ENCODE results near the gene CMTM5. TPM values are rescaled to one million over a fixed set of nuclear protein-coding genes. Genes with fewer than 3 reads are reported as not detected.

The CMTM5 gene
- total RNA-seq, 6 donors from 2014 or later = 0.47 to 3.1 (median 2.3) TPM; not detected in 2

DNA sequence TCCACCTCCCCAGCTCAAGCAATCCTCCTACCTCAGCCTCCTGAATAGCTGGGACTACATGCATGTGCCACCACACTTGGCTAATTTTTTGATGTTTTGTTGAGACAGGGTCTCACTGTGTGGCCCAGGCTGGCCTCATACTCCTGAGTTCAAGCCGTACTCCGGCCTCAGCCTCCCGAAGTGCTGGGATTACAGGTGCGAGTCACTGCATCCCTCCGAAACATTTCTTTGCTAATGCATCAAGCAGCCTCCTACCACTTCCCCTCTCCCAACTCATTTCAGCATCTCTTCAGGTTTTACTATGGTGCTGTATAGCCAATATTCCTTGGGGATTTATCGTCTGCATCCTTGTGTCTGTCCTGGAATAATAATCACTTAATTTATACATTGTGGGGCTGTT lies 21.9 kb upstream of the CMTM5 start:
- Histone ChIP-seq H3K27me3 (peaks cover 0 to 12% (median 1%) of the 10 kb centered on the region in 4 donors), H3K4me3 (no peak overlapping the region), H3K9me3 (no peaks in the 10 kb centered on the region), H3K4me1 (peaks cover 6 to 22% (median 17%) of the 10 kb centered on the region in 4 donors), H3K27ac (no peak overlapping the region), H3K36me3 (peaks cover 0 to 5% (median 0%) of the 10 kb centered on the region in 4 donors)
- 78 to 82% methylated on average over 6 of the region's 6 CpGs for WGBS, 2 donors
- TF ChIP-seq, protein P1, sequence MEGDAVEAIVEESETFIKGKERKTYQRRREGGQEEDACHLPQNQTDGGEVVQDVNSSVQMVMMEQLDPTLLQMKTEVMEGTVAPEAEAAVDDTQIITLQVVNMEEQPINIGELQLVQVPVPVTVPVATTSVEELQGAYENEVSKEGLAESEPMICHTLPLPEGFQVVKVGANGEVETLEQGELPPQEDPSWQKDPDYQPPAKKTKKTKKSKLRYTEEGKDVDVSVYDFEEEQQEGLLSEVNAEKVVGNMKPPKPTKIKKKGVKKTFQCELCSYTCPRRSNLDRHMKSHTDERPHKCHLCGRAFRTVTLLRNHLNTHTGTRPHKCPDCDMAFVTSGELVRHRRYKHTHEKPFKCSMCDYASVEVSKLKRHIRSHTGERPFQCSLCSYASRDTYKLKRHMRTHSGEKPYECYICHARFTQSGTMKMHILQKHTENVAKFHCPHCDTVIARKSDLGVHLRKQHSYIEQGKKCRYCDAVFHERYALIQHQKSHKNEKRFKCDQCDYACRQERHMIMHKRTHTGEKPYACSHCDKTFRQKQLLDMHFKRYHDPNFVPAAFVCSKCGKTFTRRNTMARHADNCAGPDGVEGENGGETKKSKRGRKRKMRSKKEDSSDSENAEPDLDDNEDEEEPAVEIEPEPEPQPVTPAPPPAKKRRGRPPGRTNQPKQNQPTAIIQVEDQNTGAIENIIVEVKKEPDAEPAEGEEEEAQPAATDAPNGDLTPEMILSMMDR (IDR thresholded peaks at IDR 0.05) = no peak
- TF ChIP-seq POLR2A (IDR thresholded peaks at IDR 0.05) (no peak), EP300 (IDR thresholded peaks at IDR 0.05) (no peak), POLR2AphosphoS5 (IDR thresholded peaks at IDR 0.05) (no peak)
- ATAC-seq (ENCODE audit: low FRiP score in 2 of 2) = no peak
- DNase-seq = no peak

DNA sequence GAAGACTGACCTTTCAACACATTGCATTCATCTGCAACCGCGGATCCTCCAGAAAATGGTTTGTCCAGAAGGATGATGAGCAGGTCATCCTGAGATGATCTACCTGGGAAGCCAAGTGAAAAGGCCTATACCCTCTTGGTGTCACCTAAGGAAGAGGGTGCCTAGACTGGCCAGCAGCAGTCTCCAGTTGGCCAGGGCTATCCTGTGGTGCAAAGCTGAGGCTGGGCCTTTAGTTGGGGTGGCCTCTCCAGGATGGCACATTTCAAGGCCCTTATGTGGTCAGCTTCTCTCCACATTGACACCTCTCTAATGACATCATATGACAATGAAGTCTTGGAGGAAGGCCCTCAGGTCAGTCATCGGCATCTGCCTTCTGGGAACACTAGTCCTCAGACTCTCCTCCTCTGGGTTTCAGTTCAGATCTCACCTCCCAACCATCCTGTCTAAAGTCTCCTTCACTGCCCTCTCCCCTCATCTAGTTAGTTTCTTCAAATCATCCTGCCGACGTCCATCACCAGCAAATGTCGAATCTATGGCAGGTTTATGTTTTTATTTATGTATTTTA lies 20.9 kb upstream of the CMTM5 start:
- Histone ChIP-seq H3K4me3 (no peak overlapping the region), H3K36me3 (peaks cover 0 to 5% (median 0%) of the 10 kb centered on the region in 4 donors), H3K27me3 (peaks cover 0 to 12% (median 1%) of the 10 kb centered on the region in 4 donors), H3K9me3 (no peaks in the 10 kb centered on the region), H3K4me1 (peaks cover 6 to 22% (median 17%) of the 10 kb centered on the region in 4 donors), H3K27ac (no peak overlapping the region)
- no peak for DNase-seq
- WGBS, 2 donors = 86 to 93% methylated on average over 6 of the region's 6 CpGs
- TF ChIP-seq, protein P1 (IDR thresholded peaks at IDR 0.05) = no peak
- TF ChIP-seq POLR2AphosphoS5 (IDR thresholded peaks at IDR 0.05) (no peak), POLR2A (IDR thresholded peaks at IDR 0.05) (no peak), EP300 (IDR thresholded peaks at IDR 0.05) (no peak)
- no peak for ATAC-seq (ENCODE audit: low FRiP score in 2 of 2)

DNA sequence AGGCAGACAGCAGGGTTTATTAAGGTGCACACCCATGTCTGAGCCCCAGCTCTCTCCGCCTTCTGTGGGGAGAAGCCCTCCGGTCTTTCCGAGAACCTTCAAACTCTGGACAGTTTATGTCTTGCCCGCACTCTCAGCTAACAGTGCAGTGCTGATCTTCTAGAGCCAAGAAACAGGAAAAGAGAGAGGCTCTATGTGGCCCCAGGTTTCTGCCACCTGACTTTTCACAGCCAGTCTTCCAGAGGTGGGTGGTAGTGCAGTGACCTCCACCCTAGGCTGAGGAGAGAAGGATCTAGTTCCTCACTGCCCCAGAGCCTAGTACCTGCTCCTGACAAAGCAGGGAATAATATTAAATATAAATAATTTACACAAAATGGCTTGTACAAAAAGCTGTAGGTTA lies 20.2 kb upstream of the CMTM5 start:
- DNase-seq (no peak), ATAC-seq (ENCODE audit: low FRiP score in 2 of 2) (no peak)
- no peak for TF ChIP-seq POLR2AphosphoS5 (IDR thresholded peaks at IDR 0.05)
- no peak for TF ChIP-seq EP300 (IDR thresholded peaks at IDR 0.05)
- TF ChIP-seq, protein P1 (IDR thresholded peaks at IDR 0.05) = no peak
- no peak for TF ChIP-seq POLR2A (IDR thresholded peaks at IDR 0.05)
- no peaks in the 10 kb centered on the region for H3K9me3 ChIP-seq
- peaks cover 0 to 12% (median 1%) of the 10 kb centered on the region in 4 donors for H3K27me3 ChIP-seq
- no peak overlapping the region for H3K27ac ChIP-seq
- peaks cover 0 to 5% (median 0%) of the 10 kb centered on the region in 4 donors for H3K36me3 ChIP-seq
- no peak overlapping the region for H3K4me3 ChIP-seq
- WGBS, 2 donors = 92 to 96% methylated on average over 4 of the region's 4 CpGs
- H3K4me1 ChIP-seq = peaks cover 3 to 18% (median 14%) of the 10 kb centered on the region in 4 donors

DNA sequence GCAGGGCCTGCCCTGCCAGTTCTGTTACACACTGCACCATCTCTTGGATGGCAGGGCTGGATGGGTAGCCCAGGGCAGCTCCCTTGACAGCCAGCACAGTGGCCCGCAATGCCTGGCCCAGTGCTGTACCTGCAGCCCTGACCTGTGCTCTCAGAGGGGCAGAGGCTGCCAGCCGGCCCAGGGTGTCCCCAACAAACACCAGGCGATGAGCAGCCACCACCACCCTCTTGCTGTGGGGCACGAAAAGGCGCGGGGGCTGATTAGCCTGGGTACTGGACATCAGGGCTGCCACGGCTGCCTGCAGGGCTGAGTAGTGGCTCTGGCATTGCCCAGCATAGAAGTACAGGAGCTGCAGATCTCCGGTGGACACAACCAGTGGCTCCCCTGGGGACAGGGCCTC lies 19.6 kb upstream of the CMTM5 start:
- TF ChIP-seq POLR2A (IDR thresholded peaks at IDR 0.05) = no peak
- TF ChIP-seq, protein P1 (IDR thresholded peaks at IDR 0.05) = no peak
- no peak for TF ChIP-seq POLR2AphosphoS5 (IDR thresholded peaks at IDR 0.05)
- WGBS, 2 donors = 83 to 84% methylated on average over 3 to 4 of the region's 8 CpGs
- Histone ChIP-seq H3K9me3 (no peaks in the 10 kb centered on the region), H3K4me3 (no peak overlapping the region), H3K36me3 (peaks cover 0 to 5% (median 0%) of the 10 kb centered on the region in 4 donors), H3K27me3 (peaks cover 0 to 6% (median 0%) of the 10 kb centered on the region in 4 donors), H3K4me1 (peaks cover 0 to 12% (median 8%) of the 10 kb centered on the region in 4 donors), H3K27ac (no peak overlapping the region)
- peak in 1 of 2 donors; percentile 62 for DNase-seq
- no peak for ATAC-seq (ENCODE audit: low FRiP score in 2 of 2)

DNA sequence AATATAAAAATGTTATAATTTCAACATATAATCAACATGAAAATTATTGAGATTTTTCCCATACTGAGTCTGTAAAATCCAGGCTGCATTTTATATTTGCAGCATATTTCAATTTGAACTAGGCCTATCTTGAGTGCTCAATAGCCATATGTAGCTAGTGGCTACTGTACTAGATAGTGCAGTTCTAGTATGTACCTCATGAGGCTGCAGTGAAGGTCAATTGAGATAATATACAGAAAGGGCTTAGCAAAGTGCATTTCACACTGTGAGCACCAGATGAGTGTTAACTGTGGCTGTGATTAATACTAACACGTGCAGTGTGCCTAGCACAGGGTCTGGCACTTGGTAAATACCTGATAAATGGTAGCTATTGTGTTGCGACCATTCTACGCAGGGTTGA lies 18.8 kb upstream of the CMTM5 start:
- peaks cover 0 to 5% (median 0%) of the 10 kb centered on the region in 4 donors for H3K36me3 ChIP-seq
- no peaks in the 10 kb centered on the region for H3K27me3 ChIP-seq
- TF ChIP-seq POLR2A (IDR thresholded peaks at IDR 0.05) = no peak
- no peak for TF ChIP-seq POLR2AphosphoS5 (IDR thresholded peaks at IDR 0.05)
- TF ChIP-seq, protein P1 (IDR thresholded peaks at IDR 0.05) = no peak
- TF ChIP-seq EP300 (IDR thresholded peaks at IDR 0.05) = no peak
- no peaks in the 10 kb centered on the region for H3K9me3 ChIP-seq
- no peak overlapping the region for H3K27ac ChIP-seq
- peaks cover 0 to 5% (median 1%) of the 10 kb centered on the region in 4 donors for H3K4me1 ChIP-seq
- DNase-seq = no peak
- 78 to 80% methylated on average over 3 of the region's 3 CpGs for WGBS, 2 donors
- no peak for ATAC-seq (ENCODE audit: low FRiP score in 2 of 2)
- no peak overlapping the region for H3K4me3 ChIP-seq

All from upper lobe of left lung (tissue), 6 donors.